Activated T-helper 1 cell treated with anti-CD3 and anti-CD28 coated beads, Interleukin-12 subunit alpha, Interleukin-12 subunit beta, Interleukin-2, Interleukin-4 antibody, amounts not matched to agents 30 ng/mL and 10 ng/mL and 1 ng/mL, durations not matched to agents 14 hours and 24 hours and 36 hours (primary cell): ENCODE results near the gene GLIS2. TPM values are rescaled to one million over a fixed set of nuclear protein-coding genes. Genes with fewer than 3 reads are reported as not detected.
"Not testable (repeated sequence)": the region's sequence is repeated elsewhere in the genome, so short reads cannot be mapped to it uniquely, and the experiment has no call there.

Experiments used
- DNase-seq: peaks from one replicate; pipeline ENCODE4 v3.0.0; 2021; ENCODE audit warnings: low spot score
- H3K27ac Mint-ChIP-seq: one replicate; pipeline ENCODE4 v1.8.0; 2021; ENCODE audit warnings: mild to moderate bottlenecking, mixed read lengths
- H3K27me3 Mint-ChIP-seq: one replicate; pipeline ENCODE4 v1.8.0; 2022; ENCODE audit warnings: mild to moderate bottlenecking, moderate library complexity, mixed read lengths; ENCODE audit not compliant: insufficient read depth
- H3K36me3 Mint-ChIP-seq: one replicate; pipeline ENCODE4 v1.8.0; 2021; ENCODE audit warnings: low read depth, mixed read lengths
- H3K4me1 Mint-ChIP-seq: one replicate; pipeline ENCODE4 v1.8.0; 2021; ENCODE audit warnings: low read depth, mixed read lengths
- H3K4me3 Mint-ChIP-seq: one replicate; pipeline ENCODE4 v1.8.0; 2021; ENCODE audit warnings: mild to moderate bottlenecking, moderate library complexity, mixed read lengths
- H3K9me3 Mint-ChIP-seq: one replicate; pipeline ENCODE4 v1.8.0; 2021; ENCODE audit warnings: mixed read lengths
- intact Hi-C: fragments of 100-400 bp; cut with micrococcal nuclease; formaldehyde crosslinking; loops from one replicate; pipeline ENCODE4 v1.15.1; 2024
- total RNA-seq: library from RNA; stranded (reverse); gene quantifications from 2 replicates; pipeline ENCODE4 v1.2.3, GENCODE V29; 2022

GLIS2 gene
- total RNA-seq, 1 donor from 2014 or later = 0.54 TPM

- H3K36me3 Mint-ChIP-seq = peaks cover 3% of the 10 kb centered on the region
- H3K9me3 Mint-ChIP-seq = no peaks in the 10 kb centered on the region
- H3K27me3 Mint-ChIP-seq = no peaks in the 10 kb centered on the region
- no peak overlapping the region for H3K4me3 Mint-ChIP-seq
- no peaks in the 10 kb centered on the region for H3K4me1 Mint-ChIP-seq
- H3K27ac Mint-ChIP-seq = no peak overlapping the region
- intact Hi-C loops = no loop called here
- no peak for DNase-seq
Measured at GRCh38 chr16:4338125-4338582, 22.3 kb downstream of the GLIS2 start.

- Mint-ChIP-seq H3K9me3 (no peaks in the 10 kb centered on the region), H3K27me3 (no peaks in the 10 kb centered on the region), H3K4me3 (no peak overlapping the region), H3K36me3 (peaks cover 3% of the 10 kb centered on the region), H3K4me1 (no peaks in the 10 kb centered on the region), H3K27ac (no peak overlapping the region)
- DNase-seq = no peak
- intact Hi-C loops = no loop called here
Measured at GRCh38 chr16:4338712-4339299, 22.9 kb downstream of the GLIS2 start.

DNA sequence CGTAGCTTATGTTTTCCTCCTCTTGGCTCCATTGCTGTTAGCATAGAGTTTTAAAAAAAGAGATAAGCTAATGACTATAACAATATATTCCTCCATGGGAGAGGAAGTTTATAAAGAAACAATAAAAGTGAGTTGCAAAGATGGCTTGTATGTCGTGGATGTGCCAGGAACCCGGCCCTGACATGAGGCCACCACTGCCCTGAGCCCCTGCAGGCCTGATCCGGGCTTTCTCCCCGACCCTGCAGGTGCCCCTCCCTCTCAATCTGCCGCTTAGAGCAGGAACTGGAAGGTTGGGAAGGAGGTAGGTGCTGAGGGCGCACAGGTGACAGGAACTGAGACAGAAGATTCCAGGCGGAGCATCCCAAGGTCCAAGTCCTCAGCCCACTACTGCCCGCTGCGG is 23.6 kb downstream of the GLIS2 start:
- no peaks in the 10 kb centered on the region for H3K4me1 Mint-ChIP-seq
- H3K4me3 Mint-ChIP-seq = no peak overlapping the region
- DNase-seq = no peak
- H3K36me3 Mint-ChIP-seq = peaks cover 3% of the 10 kb centered on the region
- H3K9me3 Mint-ChIP-seq = no peaks in the 10 kb centered on the region
- H3K27me3 Mint-ChIP-seq = no peaks in the 10 kb centered on the region
- H3K27ac Mint-ChIP-seq = no peak overlapping the region
- intact Hi-C loops = no loop called here

- intact Hi-C loops = no loop called here
- no peaks in the 10 kb centered on the region for H3K4me1 Mint-ChIP-seq
Measured at GRCh38 chr16:4339909-4340308, 24.0 kb downstream of the GLIS2 start.

DNA sequence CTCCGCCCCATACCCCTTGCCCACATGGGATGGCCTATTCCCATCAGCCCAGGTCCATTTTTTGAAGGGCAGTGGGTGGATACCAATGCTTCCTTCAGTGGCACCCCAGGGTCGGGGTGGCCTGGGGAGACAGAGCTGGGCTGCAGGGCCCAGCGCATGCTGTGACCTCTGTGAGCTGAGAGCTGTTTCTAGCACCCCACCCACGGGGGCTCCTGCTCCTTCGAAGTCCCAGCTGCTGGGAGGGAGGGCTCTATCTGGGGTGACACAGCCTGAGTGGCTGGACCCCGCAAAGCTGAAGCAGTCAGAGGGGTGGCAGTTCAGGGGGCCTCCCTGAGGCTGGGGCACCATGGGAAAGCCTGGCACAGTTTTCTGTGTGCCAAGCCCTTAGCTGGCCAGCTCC is 24.6 kb downstream of the GLIS2 start:
- Mint-ChIP-seq H3K4me3 (no peak overlapping the region), H3K27me3 (no peaks in the 10 kb centered on the region), H3K4me1 (no peaks in the 10 kb centered on the region), H3K36me3 (peaks cover 3% of the 10 kb centered on the region), H3K27ac (no peak overlapping the region), H3K9me3 (no peaks in the 10 kb centered on the region)
- no peak for DNase-seq
- intact Hi-C loops = no loop called here

More at GRCh38 chr16:4339909-4340308, 24.0 kb downstream of the GLIS2 start:
- no peak overlapping the region for H3K4me3 Mint-ChIP-seq
- no peak for DNase-seq
- H3K36me3 Mint-ChIP-seq = peaks cover 3% of the 10 kb centered on the region
- H3K9me3 Mint-ChIP-seq = no peaks in the 10 kb centered on the region
- no peak overlapping the region for H3K27ac Mint-ChIP-seq
- no peaks in the 10 kb centered on the region for H3K27me3 Mint-ChIP-seq

DNA sequence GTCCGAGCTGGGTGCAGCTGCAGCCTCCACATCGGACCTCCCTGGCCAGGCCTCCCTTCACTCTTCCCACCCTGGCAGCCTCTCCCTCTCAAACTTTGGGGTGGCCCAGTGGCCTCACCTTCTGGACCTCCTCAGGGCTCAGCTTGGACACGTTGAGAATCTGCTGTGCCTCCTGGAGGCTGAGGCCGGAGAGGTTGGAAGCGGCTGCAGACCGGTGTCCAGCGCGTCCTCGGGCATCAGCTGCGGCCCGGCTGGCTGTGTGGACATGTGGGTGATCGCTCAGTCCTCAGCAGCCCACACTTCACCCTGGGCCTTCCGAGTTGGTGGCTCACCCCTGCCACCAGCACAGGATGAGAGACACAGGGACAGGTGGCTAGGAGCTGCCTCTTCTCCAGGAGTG is 25.4 kb downstream of the GLIS2 start:
- H3K9me3 Mint-ChIP-seq = no peaks in the 10 kb centered on the region
- intact Hi-C loops = no loop called here
- no peak overlapping the region for H3K27ac Mint-ChIP-seq
- no peaks in the 10 kb centered on the region for H3K4me1 Mint-ChIP-seq
- no peak for DNase-seq
- H3K27me3 Mint-ChIP-seq = no peaks in the 10 kb centered on the region
- peaks cover 3% of the 10 kb centered on the region for H3K36me3 Mint-ChIP-seq
- no peak overlapping the region for H3K4me3 Mint-ChIP-seq

GRCh38 chr16:4342866-4343744 is 27.2 kb downstream of the GLIS2 start:
- H3K36me3 Mint-ChIP-seq = peaks cover 3% of the 10 kb centered on the region
- intact Hi-C loops = no loop called here
- H3K4me1 Mint-ChIP-seq = peaks cover 1% of the 10 kb centered on the region
- H3K27me3 Mint-ChIP-seq = no peaks in the 10 kb centered on the region
- H3K9me3 Mint-ChIP-seq = no peaks in the 10 kb centered on the region
- H3K27ac Mint-ChIP-seq = no peak overlapping the region
- DNase-seq = no peak
- H3K4me3 Mint-ChIP-seq = no peak overlapping the region

- H3K4me1 Mint-ChIP-seq, H3K9me3 Mint-ChIP-seq, intact Hi-C loops: not testable (repeated sequence)
Measured at GRCh38 chr16:4344300-4344982, 28.6 kb downstream of the GLIS2 start.

GRCh38 chr16:4344983-4345835 is 29.3 kb downstream of the GLIS2 start:
- no peak for DNase-seq
- Mint-ChIP-seq H3K27ac (peak overlapping the region; percentile 1), H3K4me3 (no peak overlapping the region), H3K9me3 (no peaks in the 10 kb centered on the region), H3K36me3 (peaks cover 2% of the 10 kb centered on the region), H3K27me3 (no peaks in the 10 kb centered on the region), H3K4me1 (peaks cover 5% of the 10 kb centered on the region)
- intact Hi-C loops = no loop called here

More at GRCh38 chr16:4344300-4344982, 28.6 kb downstream of the GLIS2 start:
- not testable (repeated sequence) for H3K27me3 Mint-ChIP-seq, H3K36me3 Mint-ChIP-seq, DNase-seq, H3K4me3 Mint-ChIP-seq
- H3K27ac Mint-ChIP-seq = peak overlapping the region; percentile 1

DNA sequence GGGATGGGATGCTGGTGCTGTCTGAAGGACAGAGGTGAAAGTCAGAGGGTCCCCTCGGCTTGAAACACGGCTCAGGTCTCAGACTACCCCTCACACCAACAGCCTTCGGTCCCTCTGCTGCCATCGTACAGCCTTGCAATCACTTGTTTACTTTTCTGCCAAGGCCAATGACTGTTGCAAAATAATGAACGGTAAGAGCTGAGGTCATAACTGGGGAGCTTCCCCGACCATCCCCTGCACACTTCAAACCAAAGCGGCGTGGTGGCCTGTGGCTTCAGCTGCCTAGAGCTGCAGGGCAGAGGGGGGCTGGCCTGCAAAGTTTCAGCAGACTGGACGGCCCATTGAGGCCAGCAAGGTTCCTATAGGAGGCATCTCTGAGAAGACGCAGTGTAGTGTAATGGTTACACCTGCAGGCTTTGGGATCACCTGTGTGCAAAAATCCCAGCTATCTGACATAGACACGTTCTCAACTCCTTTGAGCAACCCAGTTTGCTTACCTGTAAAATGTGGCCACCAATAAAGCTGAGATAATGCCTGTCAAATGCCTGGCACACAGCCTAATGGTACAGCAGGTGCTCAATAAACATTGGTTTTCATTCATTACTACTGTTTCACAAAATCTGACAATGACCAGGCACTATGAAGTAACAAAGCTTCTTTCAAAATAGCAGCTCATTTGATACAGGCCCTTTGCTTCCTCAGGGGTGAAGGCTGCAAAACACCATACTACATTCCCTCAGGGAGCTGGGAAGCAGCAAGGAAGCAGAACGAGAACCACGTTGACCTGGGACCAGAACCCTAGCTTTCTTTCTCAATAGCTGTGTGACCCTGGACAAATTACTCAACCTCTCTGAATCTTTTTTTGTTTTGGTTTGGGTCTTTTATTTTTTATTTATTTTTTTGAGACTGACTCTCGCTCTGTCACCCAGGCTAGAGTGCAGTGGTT is 30.2 kb downstream of the GLIS2 start:
- Mint-ChIP-seq H3K27ac (peak overlapping the region; percentile 12), H3K4me3 (no peak overlapping the region), H3K36me3 (peaks cover 2% of the 10 kb centered on the region), H3K4me1 (peaks cover 5% of the 10 kb centered on the region), H3K9me3 (no peaks in the 10 kb centered on the region), H3K27me3 (no peaks in the 10 kb centered on the region)
- no peak for DNase-seq
- intact Hi-C loops = no loop called here

DNA sequence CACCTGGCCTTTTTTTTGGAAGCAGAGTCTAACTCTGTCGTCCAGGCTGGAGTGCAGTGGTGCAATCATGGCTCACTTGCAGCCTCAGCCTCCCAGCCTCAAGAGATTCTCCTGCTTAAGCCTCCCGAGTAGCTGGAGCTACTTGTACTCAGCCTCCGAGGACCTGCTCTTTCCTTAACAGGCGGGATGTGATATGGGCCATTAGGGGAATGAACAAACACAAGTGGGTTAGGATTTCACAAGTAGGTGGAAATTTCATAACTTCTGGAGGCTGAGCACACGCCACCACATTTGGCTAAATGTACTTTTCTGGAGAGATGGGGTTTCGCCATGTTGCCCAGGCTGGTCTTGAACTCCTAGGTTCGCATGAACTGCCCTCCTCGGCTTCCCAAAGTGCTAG is 31.1 kb downstream of the GLIS2 start:
- Mint-ChIP-seq H3K4me1 (peaks cover 13% of the 10 kb centered on the region), H3K4me3 (no peak overlapping the region), H3K9me3 (no peaks in the 10 kb centered on the region), H3K27ac (no peak overlapping the region), H3K27me3 (no peaks in the 10 kb centered on the region), H3K36me3 (peaks cover 2% of the 10 kb centered on the region)
- intact Hi-C loops = no loop called here
- DNase-seq = no peak
